ENCODE results near the gene GABBR2. TPM values are rescaled to one million over a fixed set of nuclear protein-coding genes. Genes with fewer than 3 reads are reported as not detected.

Gene GABBR2
- total and polyA plus RNA-seq, 2 experiments from 2014 or later: 0.89 to 1.3 TPM

GRCh38 chr9:98504298-98505282 is 204.1 kb downstream of the GABBR2 start:
- Histone ChIP-seq H3K4me1 (ENCODE audit: insufficient read depth) (peaks cover 28% of the 10 kb centered on the region), H3K36me3 (ENCODE audit: insufficient read depth) (no peaks in the 10 kb centered on the region; the same call in 1 of the 2 replicates), H2AFZ (peak overlapping the region; percentile 38; the same call in 1 of the 2 replicates), H3K9me2 (ENCODE audit: insufficient read depth) (0 out of 2 replicates have a peak, but pooled peaks cover 3% of the 10 kb centered on the region), H4K20me1 (replicated peaks; ENCODE audit: insufficient read depth) (no peaks in the 10 kb centered on the region), H3K4me2 (peak overlapping the region; percentile 47), H3K27me3 (ENCODE audit: insufficient read depth) (no peaks in the 10 kb centered on the region), H3K27ac (ENCODE audit: low read depth) (no peak overlapping the region), H3F3A (replicated peaks; ENCODE audit: low read depth) (no peaks in the 10 kb centered on the region), H3K4me3 (no peak overlapping the region), H3K79me2 (replicated peaks; ENCODE audit: insufficient read depth) (no peaks in the 10 kb centered on the region)
- H3K36me3 Mint-ChIP-seq (ENCODE audit: low read depth): peaks cover 21% of the 10 kb centered on the region
- no peak overlapping the region for H3K27ac Mint-ChIP-seq
- H3K9me3 Mint-ChIP-seq: peaks cover 36% of the 10 kb centered on the region
- H3K4me3 Mint-ChIP-seq: peak overlapping the region; percentile 7; the same call in 1 of the 3 replicates
- H3K27me3 Mint-ChIP-seq (ENCODE audit: insufficient read depth, low read depth, poor library complexity): peaks cover 6% of the 10 kb centered on the region
- peaks cover 36% of the 10 kb centered on the region for H3K4me1 Mint-ChIP-seq
- TF ChIP-seq EZH2 (IDR thresholded peaks at IDR 0.05; ENCODE audit: low read depth, unreplicated experiment) (no peak), STAT1 (IDR thresholded peaks at IDR 0.05; ENCODE audit: unreplicated experiment) (no peak), REST (IDR thresholded peaks at IDR 0.05; ENCODE audit: unreplicated experiment) (no peak), ZNF114 (CRISPR knock-in tag; IDR thresholded peaks at IDR 0.05) (no peak)
- TF ChIP-seq, protein P1, sequence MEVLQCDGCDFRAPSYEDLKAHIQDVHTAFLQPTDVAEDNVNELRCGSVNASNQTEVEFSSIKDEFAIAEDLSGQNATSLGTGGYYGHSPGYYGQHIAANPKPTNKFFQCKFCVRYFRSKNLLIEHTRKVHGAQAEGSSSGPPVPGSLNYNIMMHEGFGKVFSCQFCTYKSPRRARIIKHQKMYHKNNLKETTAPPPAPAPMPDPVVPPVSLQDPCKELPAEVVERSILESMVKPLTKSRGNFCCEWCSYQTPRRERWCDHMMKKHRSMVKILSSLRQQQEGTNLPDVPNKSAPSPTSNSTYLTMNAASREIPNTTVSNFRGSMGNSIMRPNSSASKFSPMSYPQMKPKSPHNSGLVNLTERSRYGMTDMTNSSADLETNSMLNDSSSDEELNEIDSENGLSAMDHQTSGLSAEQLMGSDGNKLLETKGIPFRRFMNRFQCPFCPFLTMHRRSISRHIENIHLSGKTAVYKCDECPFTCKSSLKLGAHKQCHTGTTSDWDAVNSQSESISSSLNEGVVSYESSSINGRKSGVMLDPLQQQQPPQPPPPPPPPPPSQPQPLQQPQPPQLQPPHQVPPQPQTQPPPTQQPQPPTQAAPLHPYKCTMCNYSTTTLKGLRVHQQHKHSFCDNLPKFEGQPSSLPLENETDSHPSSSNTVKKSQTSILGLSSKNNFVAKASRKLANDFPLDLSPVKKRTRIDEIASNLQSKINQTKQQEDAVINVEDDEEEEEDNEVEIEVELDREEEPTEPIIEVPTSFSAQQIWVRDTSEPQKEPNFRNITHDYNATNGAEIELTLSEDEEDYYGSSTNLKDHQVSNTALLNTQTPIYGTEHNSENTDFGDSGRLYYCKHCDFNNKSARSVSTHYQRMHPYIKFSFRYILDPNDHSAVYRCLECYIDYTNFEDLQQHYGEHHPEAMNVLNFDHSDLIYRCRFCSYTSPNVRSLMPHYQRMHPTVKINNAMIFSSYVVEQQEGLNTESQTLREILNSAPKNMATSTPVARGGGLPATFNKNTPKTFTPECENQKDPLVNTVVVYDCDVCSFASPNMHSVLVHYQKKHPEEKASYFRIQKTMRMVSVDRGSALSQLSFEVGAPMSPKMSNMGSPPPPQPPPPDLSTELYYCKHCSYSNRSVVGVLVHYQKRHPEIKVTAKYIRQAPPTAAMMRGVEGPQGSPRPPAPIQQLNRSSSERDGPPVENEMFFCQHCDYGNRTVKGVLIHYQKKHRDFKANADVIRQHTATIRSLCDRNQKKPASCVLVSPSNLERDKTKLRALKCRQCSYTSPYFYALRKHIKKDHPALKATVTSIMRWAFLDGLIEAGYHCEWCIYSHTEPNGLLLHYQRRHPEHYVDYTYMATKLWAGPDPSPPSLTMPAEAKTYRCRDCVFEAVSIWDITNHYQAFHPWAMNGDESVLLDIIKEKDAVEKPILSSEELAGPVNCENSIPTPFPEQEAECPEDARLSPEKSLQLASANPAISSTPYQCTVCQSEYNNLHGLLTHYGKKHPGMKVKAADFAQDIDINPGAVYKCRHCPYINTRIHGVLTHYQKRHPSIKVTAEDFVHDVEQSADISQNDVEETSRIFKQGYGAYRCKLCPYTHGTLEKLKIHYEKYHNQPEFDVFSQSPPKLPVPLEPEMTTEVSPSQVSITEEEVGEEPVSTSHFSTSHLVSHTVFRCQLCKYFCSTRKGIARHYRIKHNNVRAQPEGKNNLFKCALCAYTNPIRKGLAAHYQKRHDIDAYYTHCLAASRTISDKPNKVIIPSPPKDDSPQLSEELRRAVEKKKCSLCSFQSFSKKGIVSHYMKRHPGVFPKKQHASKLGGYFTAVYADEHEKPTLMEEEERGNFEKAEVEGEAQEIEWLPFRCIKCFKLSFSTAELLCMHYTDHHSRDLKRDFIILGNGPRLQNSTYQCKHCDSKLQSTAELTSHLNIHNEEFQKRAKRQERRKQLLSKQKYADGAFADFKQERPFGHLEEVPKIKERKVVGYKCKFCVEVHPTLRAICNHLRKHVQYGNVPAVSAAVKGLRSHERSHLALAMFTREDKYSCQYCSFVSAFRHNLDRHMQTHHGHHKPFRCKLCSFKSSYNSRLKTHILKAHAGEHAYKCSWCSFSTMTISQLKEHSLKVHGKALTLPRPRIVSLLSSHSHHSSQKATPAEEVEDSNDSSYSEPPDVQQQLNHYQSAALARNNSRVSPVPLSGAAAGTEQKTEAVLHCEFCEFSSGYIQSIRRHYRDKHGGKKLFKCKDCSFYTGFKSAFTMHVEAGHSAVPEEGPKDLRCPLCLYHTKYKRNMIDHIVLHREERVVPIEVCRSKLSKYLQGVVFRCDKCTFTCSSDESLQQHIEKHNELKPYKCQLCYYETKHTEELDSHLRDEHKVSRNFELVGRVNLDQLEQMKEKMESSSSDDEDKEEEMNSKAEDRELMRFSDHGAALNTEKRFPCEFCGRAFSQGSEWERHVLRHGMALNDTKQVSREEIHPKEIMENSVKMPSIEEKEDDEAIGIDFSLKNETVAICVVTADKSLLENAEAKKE (CRISPR knock-in tag; IDR thresholded peaks at IDR 0.05): peak; percentile 43; the same call in 1 of the 2 replicates
- DNase-seq (ENCODE audit: low spot score): peak; percentile 25
- ATAC-seq: peak; percentile 36

All from GM23338 (cell line).